ENCODE measurements around the gene CKB.
"Not testable (repeated sequence)": the region's sequence is repeated elsewhere in the genome, so short reads cannot be mapped to it uniquely, and the experiment has no call there.

CKB gene

DNA sequence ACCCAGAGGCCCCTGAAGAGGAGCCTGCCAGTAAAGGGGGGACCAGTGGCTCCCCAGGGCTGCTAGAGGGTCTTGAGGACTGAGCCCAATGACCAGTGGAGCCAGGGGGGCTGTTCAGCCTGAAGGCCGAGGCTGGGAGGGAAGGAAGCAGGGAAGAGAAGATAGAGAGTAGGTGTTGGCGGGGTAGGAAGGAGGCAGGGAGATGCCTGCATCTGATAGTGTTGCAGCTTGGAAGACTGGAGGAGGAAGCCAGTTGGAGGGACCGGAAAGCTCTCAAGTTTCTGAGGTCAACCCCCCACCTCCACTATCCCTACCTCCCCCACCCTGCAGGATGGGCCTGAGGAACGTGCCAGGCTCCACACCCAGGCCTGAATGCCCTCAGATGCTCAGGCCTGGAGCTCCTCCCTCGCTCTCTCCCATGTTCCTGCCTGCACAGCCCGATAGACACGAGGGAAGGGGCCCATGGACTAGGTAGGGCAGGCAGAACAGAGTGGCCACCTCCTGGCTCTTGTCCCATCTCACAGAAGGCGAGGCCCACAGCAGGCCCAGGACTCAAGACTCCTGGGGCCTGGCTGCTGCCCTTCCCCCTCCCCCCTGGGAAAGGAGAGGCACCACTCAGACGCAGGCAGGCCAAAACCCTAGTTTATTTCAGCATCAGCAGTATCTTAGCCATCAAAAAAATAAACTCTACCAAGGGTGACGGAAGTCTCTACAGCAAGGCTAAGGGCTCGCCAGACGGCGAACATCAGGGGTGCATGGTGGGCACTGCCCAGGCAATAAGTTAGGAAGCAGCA is 3.4 kb downstream of the CKB start:
- no peak overlapping the region for H3K9ac ChIP-seq (ENCODE audit: low read depth, low read length)
- H3K9me3 ChIP-seq (ENCODE audit: control insufficient read depth, insufficient read depth, low read length), result no peaks in the 10 kb centered on the region
- peaks cover 8% of the 10 kb centered on the region for H3K4me1 ChIP-seq (ENCODE audit: insufficient read depth, low read length)
- H3K36me3 ChIP-seq (ENCODE audit: insufficient read depth, low read length), result no peaks in the 10 kb centered on the region

DNA sequence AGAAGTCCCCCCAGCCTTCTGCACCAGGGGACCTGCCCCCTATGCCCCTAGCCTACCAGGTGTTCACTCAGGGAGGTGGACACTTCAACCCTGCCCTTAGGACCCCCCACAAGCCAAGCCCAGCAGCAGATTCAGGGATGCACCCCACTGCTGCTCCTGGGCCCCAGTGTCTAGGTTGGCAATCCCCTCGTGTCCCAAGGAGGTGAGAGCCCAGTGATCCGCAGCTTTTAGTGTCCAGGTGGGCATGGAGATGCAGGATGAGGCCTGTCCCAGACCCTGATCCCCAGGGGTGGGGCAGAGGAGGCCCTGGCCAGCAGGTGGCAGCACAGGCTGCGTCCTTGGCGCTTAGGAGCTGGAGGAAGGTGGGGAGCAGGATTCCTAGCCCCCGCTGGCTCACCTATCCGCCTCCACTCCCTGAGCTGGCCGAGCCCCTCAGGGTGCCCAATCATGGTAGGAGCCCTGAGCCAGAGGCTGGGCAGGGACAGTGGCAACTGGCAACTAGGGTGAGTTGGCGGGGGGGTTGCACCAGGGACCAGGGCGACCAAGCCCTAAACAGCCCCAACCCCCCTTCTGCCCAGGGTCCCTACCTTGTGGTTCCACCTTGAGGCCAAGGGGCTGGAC is 4.1 kb downstream of the CKB start:
- Histone ChIP-seq H3K4me1 (ENCODE audit: insufficient read depth, low read length) (peaks cover 8% of the 10 kb centered on the region), H3K36me3 (ENCODE audit: insufficient read depth, low read length) (no peaks in the 10 kb centered on the region), H3K9me3 (ENCODE audit: control insufficient read depth, insufficient read depth, low read length) (no peaks in the 10 kb centered on the region), H3K9ac (ENCODE audit: low read depth, low read length) (no peak overlapping the region)

DNA sequence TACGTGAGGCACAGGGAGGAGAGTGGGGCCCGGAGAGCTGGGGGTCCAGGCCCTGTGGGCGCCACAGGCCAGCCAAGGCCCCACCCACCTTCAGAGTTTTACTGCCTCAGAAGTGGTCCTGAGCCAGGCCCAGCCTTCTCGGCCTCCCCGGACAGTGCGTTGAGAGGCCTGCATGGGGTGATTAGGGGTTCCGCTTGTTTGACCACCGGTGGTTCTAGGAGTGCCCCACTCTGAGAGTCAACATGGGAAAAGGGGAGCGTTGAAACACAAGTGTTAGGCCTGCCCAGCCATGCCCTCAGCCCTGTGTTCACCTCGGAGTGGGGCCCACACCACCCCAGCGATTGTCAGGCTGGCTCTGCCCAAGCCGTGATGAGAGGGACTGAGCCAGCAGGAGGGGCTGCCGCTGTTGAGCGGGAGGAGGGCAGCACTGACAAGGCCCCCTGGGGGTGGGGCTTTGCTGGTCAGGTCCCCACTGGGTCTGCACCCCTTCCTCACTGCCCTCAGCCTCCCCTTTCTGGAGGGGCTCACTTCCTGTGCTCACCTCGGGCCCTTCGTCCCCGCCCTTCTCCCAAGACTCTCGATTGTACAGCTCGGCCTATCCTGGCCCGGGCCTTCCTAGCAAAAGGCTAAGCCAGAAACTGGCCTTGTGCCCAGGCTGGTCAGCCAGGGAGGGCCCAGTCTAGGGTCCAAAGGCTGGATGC is 4.8 kb downstream of the CKB start:
- Histone ChIP-seq H3K4me1 (ENCODE audit: insufficient read depth, low read length) (peaks cover 8% of the 10 kb centered on the region), H3K9me3 (ENCODE audit: control insufficient read depth, insufficient read depth, low read length) (no peaks in the 10 kb centered on the region), H3K9ac (ENCODE audit: low read depth, low read length) (no peak overlapping the region), H3K36me3 (ENCODE audit: insufficient read depth, low read length) (no peaks in the 10 kb centered on the region)

DNA sequence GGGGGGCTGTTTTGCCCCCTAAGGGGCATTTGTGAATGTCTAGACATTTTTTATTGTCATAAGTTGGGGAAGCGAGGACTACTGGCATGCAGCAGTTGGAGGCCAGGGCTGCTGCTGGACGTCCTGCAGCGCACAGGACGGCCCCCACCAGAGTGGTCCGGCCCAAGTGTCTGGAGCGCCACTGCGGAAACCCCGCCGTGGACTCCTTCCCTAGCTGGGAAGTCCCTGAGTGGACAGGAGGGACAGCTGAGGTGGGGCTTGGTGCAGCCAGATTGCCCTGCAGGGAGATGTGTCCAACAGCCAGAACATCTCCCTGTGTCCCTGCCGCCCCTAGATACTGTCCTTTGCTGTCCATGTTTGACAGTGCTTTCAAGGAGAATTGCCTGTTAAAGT is 5.5 kb downstream of the CKB start:
- Histone ChIP-seq H3K4me1 (ENCODE audit: insufficient read depth, low read length) (peaks cover 8% of the 10 kb centered on the region), H3K9me3 (ENCODE audit: control insufficient read depth, insufficient read depth, low read length) (no peaks in the 10 kb centered on the region), H3K36me3 (ENCODE audit: insufficient read depth, low read length) (no peaks in the 10 kb centered on the region), H3K9ac (ENCODE audit: low read depth, low read length) (no peak overlapping the region)

DNA sequence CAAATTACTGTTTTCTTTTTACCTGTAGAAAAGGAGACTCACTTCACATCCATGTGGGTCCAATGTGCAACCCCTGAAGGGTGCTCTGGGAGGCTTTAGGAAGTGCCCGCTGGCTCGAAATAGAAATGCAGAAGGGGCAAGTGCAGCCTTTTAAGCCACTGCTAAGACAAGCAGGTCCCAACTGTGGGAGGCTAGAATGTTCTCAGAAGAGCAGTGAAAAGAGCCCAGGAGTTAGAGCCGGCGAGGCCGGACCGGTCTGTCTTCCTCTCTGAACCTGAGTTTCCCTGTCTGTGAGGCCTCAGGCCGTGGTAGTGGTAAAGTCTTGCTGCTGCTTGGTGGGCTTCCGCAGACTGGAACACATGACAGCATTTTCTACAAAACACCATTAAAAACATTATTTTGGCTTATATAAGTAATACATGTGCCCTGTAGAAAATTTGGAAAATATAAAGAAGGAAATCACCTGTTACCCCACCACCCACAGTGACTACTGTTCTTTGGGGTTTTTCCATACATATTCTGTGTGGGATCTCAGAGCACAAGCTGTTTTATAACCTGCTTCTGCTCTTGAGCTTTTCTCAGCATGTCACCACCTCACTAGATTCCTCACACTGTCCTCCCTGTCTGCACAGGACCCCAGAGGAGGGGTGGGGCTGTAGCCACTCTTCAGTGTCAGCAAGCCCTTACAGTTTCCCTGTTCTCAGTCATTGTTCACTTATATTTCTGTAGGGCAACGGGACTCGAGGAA is 6.0 kb downstream of the CKB start:
- Histone ChIP-seq H3K36me3 (ENCODE audit: insufficient read depth, low read length) (no peaks in the 10 kb centered on the region), H3K9ac (ENCODE audit: low read depth, low read length) (no peak overlapping the region), H3K9me3 (ENCODE audit: control insufficient read depth, insufficient read depth, low read length) (no peaks in the 10 kb centered on the region), H3K4me1 (ENCODE audit: insufficient read depth, low read length) (peaks cover 8% of the 10 kb centered on the region)

DNA sequence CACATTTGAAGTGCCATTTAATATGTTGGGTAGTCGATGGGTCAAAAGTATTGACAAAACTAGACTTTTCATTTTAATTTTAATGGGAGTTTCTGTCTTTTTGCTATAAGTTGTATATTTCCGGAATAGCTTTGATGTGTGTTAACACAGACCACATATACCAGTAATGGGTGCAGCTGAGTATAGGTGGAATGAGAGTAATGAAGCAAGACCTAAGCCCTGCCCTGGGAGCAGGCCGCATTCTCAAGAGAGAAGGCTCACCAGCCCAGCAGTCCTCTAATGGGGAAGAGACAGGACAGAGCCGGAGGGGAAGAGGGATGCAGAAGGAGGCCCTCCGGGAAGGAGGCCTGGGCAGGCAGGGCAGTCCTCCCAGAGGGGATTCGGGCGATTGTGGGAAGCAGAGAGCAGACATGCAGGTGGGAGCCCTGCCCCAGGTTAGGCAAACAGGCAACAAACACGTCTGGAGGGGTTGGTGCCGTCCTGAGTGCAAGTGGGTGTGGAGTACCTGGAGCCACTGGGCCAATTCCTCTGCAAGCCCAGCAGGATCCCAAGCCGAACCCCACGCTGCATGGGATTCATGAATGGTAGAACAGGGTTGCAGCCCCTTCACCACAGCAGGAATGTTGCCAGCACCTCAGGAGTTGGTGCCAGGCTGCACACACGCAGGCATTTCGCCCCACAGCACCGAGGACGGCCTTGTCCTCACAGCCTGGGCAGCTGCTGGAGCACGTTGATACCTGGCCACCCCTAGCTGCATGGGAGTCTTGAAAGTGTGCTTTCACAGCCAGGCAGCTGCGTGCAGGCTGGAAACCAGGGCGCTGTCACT is 7.8 kb downstream of the CKB start:
- H3K36me3 ChIP-seq (ENCODE audit: insufficient read depth, low read length), result no peaks in the 10 kb centered on the region; the same call in 1 of the 2 replicates
- H3K9ac ChIP-seq (ENCODE audit: low read depth, low read length), result no peak overlapping the region
- H3K4me1 ChIP-seq (ENCODE audit: insufficient read depth, low read length), result peaks cover 8% of the 10 kb centered on the region
- no peaks in the 10 kb centered on the region for H3K9me3 ChIP-seq (ENCODE audit: control insufficient read depth, insufficient read depth, low read length)

DNA sequence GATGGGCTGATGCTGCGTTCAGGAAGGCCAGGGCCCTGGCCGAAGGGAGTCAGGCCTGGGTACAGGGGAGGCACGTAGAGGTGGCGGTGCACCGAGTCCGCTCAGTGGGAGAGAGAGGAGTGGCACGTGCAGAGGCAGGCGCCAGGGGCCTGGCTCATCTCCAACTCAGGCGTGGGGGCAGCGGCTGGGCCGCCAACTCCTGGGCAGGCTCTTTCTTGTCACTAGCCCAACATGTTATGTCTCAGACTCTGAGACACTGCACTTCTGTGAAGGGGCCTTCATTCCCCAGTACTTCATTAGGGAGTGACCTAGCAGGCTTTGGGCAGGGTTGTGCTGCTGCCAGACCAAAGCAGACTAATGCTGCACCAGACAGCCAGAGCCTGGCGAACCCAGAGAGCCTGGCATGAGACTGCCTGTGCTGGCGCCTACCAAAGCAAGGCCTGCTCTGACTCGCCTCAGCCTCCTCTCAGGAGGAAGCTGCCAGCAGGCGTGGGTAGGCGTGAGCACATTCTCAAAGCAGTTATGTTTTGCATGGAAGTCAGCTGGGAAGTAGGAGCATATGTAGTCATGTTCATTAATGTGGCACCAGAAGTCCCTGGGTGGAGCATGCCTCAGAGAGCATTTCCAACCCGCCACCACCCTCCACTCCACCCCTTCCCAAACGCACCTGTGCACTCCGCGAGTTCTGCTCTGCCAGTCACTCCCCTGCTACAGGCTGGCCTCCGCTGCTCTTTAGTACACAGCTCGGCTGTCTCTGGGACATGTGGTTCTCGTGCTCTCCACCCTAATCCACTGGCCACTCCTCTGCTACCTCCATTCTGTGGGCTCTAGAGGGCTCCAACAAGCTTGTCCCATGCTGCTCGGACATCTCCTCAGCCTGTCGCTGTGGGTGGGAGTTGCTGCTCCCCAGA is 9.7 kb downstream of the CKB start:
- no peak overlapping the region for H3K9ac ChIP-seq (ENCODE audit: low read depth, low read length)
- H3K36me3 ChIP-seq (ENCODE audit: insufficient read depth, low read length), result peaks cover 4% of the 10 kb centered on the region; the same call in 1 of the 2 replicates
- H3K4me1 ChIP-seq (ENCODE audit: insufficient read depth, low read length), result peaks cover 3% of the 10 kb centered on the region
- no peaks in the 10 kb centered on the region for H3K9me3 ChIP-seq (ENCODE audit: control insufficient read depth, insufficient read depth, low read length)

GRCh38 chr14:103512180-103512579 is 10.4 kb downstream of the CKB start:
- not testable (repeated sequence) for H3K9me3 ChIP-seq (ENCODE audit: control insufficient read depth, insufficient read depth, low read length); H3K9ac ChIP-seq (ENCODE audit: low read depth, low read length); H3K4me1 ChIP-seq (ENCODE audit: insufficient read depth, low read length); H3K36me3 ChIP-seq (ENCODE audit: insufficient read depth, low read length)

DNA sequence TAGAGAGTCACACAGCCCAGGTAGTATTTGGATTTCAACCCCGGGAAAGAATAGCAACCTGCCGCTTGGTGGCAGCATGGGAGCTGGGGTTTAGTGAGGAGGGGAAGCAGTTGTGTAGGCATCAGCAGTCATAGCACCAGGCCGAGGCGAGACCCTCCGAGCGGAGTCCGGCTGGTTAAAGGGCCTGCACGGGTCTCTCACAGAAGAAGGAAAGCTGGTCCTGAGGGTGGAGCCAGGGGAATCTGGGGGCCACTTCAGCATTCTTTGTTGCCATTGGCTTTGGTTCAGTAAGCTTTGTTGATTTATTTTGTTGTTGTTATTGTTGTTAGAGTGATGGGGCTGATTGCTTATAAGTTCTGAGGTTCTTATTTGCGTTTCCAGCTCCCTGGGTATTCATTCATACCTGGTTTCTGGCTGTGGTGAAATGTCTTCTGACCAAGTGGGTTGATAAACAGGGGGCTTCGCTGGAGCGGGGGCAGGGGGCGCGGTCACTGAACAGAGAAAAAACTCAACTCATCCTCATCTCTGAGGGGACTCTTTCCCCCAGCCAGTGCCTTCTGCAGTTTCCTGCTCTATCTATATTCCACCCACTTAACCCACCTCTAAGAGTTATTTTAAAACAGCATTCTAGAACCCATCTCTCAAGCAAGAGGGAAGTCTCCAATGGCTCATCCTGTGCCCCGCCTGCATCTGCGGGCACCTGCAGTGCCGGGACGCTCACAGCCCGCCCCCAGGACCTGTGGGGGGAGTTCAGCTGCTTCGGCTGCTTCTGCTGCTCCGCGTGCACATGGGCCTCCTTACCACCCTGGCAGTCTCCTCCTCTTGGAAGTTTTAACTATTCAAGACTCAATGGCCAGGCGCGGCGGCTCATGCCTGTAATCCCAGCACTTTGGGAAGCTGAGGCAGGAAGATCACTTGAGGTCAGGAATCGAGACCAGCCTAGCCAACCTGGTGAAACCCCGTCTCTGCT is 11.6 kb downstream of the CKB start:
- H3K9me3 ChIP-seq (ENCODE audit: control insufficient read depth, insufficient read depth, low read length), result no peaks in the 10 kb centered on the region
- H3K4me1 ChIP-seq (ENCODE audit: insufficient read depth, low read length), result no peaks in the 10 kb centered on the region
- H3K36me3 ChIP-seq (ENCODE audit: insufficient read depth, low read length), result peaks cover 4% of the 10 kb centered on the region; the same call in 1 of the 2 replicates
- H3K9ac ChIP-seq (ENCODE audit: low read depth, low read length), result no peak overlapping the region

- Histone ChIP-seq H3K9ac (ENCODE audit: low read depth, low read length) (no peak overlapping the region), H3K9me3 (ENCODE audit: control insufficient read depth, insufficient read depth, low read length) (no peaks in the 10 kb centered on the region), H3K36me3 (ENCODE audit: insufficient read depth, low read length) (peaks cover 4% of the 10 kb centered on the region; the same call in 1 of the 2 replicates), H3K4me1 (ENCODE audit: insufficient read depth, low read length) (no peaks in the 10 kb centered on the region)
Measured at GRCh38 chr14:103509864-103510723, 12.5 kb downstream of the CKB start.

- Histone ChIP-seq H3K9me3 (ENCODE audit: control insufficient read depth, insufficient read depth, low read length) (no peaks in the 10 kb centered on the region), H3K4me1 (ENCODE audit: insufficient read depth, low read length) (no peaks in the 10 kb centered on the region), H3K36me3 (ENCODE audit: insufficient read depth, low read length) (peaks cover 11% of the 10 kb centered on the region), H3K9ac (ENCODE audit: low read depth, low read length) (no peak overlapping the region)
Measured at GRCh38 chr14:103508521-103509329, 13.9 kb downstream of the CKB start.
